ENCODE data around the gene DHRSX. TPM values are rescaled to one million over a fixed set of nuclear protein-coding genes. Genes with fewer than 3 reads are reported as not detected.

DHRSX gene
- polyA plus RNA-seq, 2 donors: 2.5 to 5.9 TPM

GRCh38 chrX:2237976-2238375, 262.8 kb downstream of the DHRSX start:
- Histone ChIP-seq H3K4me1 (ENCODE audit: control insufficient read depth in 2 of 2, insufficient read depth in 2 of 2, low read length in 1 of 2) (no peaks in the 10 kb centered on the region), H3K27me3 (ENCODE audit: control insufficient read depth in 1 of 2, insufficient read depth in 2 of 2, low read length in 2 of 2) (no peaks in the 10 kb centered on the region), H3K36me3 (ENCODE audit: control insufficient read depth in 2 of 2, insufficient read depth in 2 of 2, low read length in 1 of 2) (no peaks in the 10 kb centered on the region), H3K9me3 (ENCODE audit: control insufficient read depth in 2 of 2, insufficient read depth in 1 of 2, low read depth in 1 of 2, low read length in 1 of 2) (no peaks in the 10 kb centered on the region), H3K4me3 (ENCODE audit: low read depth in 1 of 2, low read length in 2 of 2) (no peak overlapping the region), H3K27ac (ENCODE audit: low read depth in 2 of 2, low read length in 1 of 2) (no peak overlapping the region)
- 91 to 93% methylated on average over 9 of the region's 9 CpGs for WGBS, 2 donors

GRCh38 chrX:2231570-2232192, 269.1 kb downstream of the DHRSX start:
- Histone ChIP-seq H3K4me1 (ENCODE audit: control insufficient read depth in 2 of 2, insufficient read depth in 2 of 2, low read length in 1 of 2) (no peaks in the 10 kb centered on the region), H3K27me3 (ENCODE audit: control insufficient read depth in 1 of 2, insufficient read depth in 2 of 2, low read length in 2 of 2) (no peaks in the 10 kb centered on the region), H3K9me3 (ENCODE audit: control insufficient read depth in 2 of 2, insufficient read depth in 1 of 2, low read depth in 1 of 2, low read length in 1 of 2) (peaks cover 0 to 5% of the 10 kb centered on the region in 2 donors), H3K27ac (ENCODE audit: low read depth in 2 of 2, low read length in 1 of 2) (no peak overlapping the region), H3K36me3 (ENCODE audit: control insufficient read depth in 2 of 2, insufficient read depth in 2 of 2, low read length in 1 of 2) (peaks cover 0 to 6% of the 10 kb centered on the region in 2 donors), H3K4me3 (ENCODE audit: low read depth in 1 of 2, low read length in 2 of 2) (no peak overlapping the region)
- 95 to 97% methylated on average over 2 of the region's 2 CpGs for whole genome bisulfite sequencing, 2 donors

- Histone ChIP-seq H3K27me3 (ENCODE audit: control insufficient read depth in 1 of 2, insufficient read depth in 2 of 2, low read length in 2 of 2) (no peaks in the 10 kb centered on the region), H3K4me3 (ENCODE audit: low read depth in 1 of 2, low read length in 2 of 2) (no peak overlapping the region), H3K4me1 (ENCODE audit: control insufficient read depth in 2 of 2, insufficient read depth in 2 of 2, low read length in 1 of 2) (no peaks in the 10 kb centered on the region), H3K36me3 (ENCODE audit: control insufficient read depth in 2 of 2, insufficient read depth in 2 of 2, low read length in 1 of 2) (peaks cover 0 to 6% of the 10 kb centered on the region in 2 donors), H3K9me3 (ENCODE audit: control insufficient read depth in 2 of 2, insufficient read depth in 1 of 2, low read depth in 1 of 2, low read length in 1 of 2) (peaks cover 0 to 5% of the 10 kb centered on the region in 2 donors), H3K27ac (ENCODE audit: low read depth in 2 of 2, low read length in 1 of 2) (no peak overlapping the region)
- 93 to 99% methylated on average over 4 of the region's 4 CpGs for WGBS, 2 donors
Observed at GRCh38 chrX:2230457-2230856, 270.3 kb downstream of the DHRSX start.

- H3K27ac ChIP-seq (ENCODE audit: low read depth in 2 of 2, low read length in 1 of 2): no peak overlapping the region
- H3K27me3 ChIP-seq (ENCODE audit: control insufficient read depth in 1 of 2, insufficient read depth in 2 of 2, low read length in 2 of 2): no peaks in the 10 kb centered on the region
- WGBS, 2 donors: 70 to 87% methylated on average over 2 of the region's 2 CpGs
- peaks cover 0 to 14% of the 10 kb centered on the region in 2 donors for H3K9me3 ChIP-seq (ENCODE audit: control insufficient read depth in 2 of 2, insufficient read depth in 1 of 2, low read depth in 1 of 2, low read length in 1 of 2)
- H3K36me3 ChIP-seq (ENCODE audit: control insufficient read depth in 2 of 2, insufficient read depth in 2 of 2, low read length in 1 of 2): peaks cover 4 to 10% of the 10 kb centered on the region in 2 donors
- H3K4me3 ChIP-seq (ENCODE audit: low read depth in 1 of 2, low read length in 2 of 2): no peak overlapping the region
- H3K4me1 ChIP-seq (ENCODE audit: control insufficient read depth in 2 of 2, insufficient read depth in 2 of 2, low read length in 1 of 2): no peaks in the 10 kb centered on the region
Observed at GRCh38 chrX:2228536-2228935, 272.2 kb downstream of the DHRSX start.

- 83 to 87% methylated on average over 6 of the region's 6 CpGs for WGBS, 2 donors
- peaks cover 4 to 10% of the 10 kb centered on the region in 2 donors for H3K36me3 ChIP-seq (ENCODE audit: control insufficient read depth in 2 of 2, insufficient read depth in 2 of 2, low read length in 1 of 2)
- peaks cover 0 to 2% of the 10 kb centered on the region in 2 donors for H3K4me1 ChIP-seq (ENCODE audit: control insufficient read depth in 2 of 2, insufficient read depth in 2 of 2, low read length in 1 of 2)
Observed at GRCh38 chrX:2226906-2227656, 273.7 kb downstream of the DHRSX start.

GRCh38 chrX:2226182-2226581, 274.6 kb downstream of the DHRSX start:
- H3K27ac ChIP-seq (ENCODE audit: low read depth in 2 of 2, low read length in 1 of 2): no peak overlapping the region
- peaks cover 4 to 10% of the 10 kb centered on the region in 2 donors for H3K36me3 ChIP-seq (ENCODE audit: control insufficient read depth in 2 of 2, insufficient read depth in 2 of 2, low read length in 1 of 2)
- H3K9me3 ChIP-seq (ENCODE audit: control insufficient read depth in 2 of 2, insufficient read depth in 1 of 2, low read depth in 1 of 2, low read length in 1 of 2): peaks cover 0 to 21% of the 10 kb centered on the region in 2 donors
- peaks cover 0 to 2% of the 10 kb centered on the region in 2 donors for H3K4me1 ChIP-seq (ENCODE audit: control insufficient read depth in 2 of 2, insufficient read depth in 2 of 2, low read length in 1 of 2)
- H3K4me3 ChIP-seq (ENCODE audit: low read depth in 1 of 2, low read length in 2 of 2): no peak overlapping the region
- 76 to 81% methylated on average over 9 of the region's 9 CpGs for WGBS, 2 donors
- H3K27me3 ChIP-seq (ENCODE audit: control insufficient read depth in 1 of 2, insufficient read depth in 2 of 2, low read length in 2 of 2): no peaks in the 10 kb centered on the region

More at GRCh38 chrX:2226906-2227656, 273.7 kb downstream of the DHRSX start:
- H3K27ac ChIP-seq (ENCODE audit: low read depth in 2 of 2, low read length in 1 of 2): no peak overlapping the region
- peaks cover 0 to 21% of the 10 kb centered on the region in 2 donors for H3K9me3 ChIP-seq (ENCODE audit: control insufficient read depth in 2 of 2, insufficient read depth in 1 of 2, low read depth in 1 of 2, low read length in 1 of 2)
- H3K27me3 ChIP-seq (ENCODE audit: control insufficient read depth in 1 of 2, insufficient read depth in 2 of 2, low read length in 2 of 2): no peaks in the 10 kb centered on the region
- H3K4me3 ChIP-seq (ENCODE audit: low read depth in 1 of 2, low read length in 2 of 2): no peak overlapping the region

GRCh38 chrX:2224597-2225235, 276.1 kb downstream of the DHRSX start:
- peaks cover 0 to 2% of the 10 kb centered on the region in 2 donors for H3K4me1 ChIP-seq (ENCODE audit: control insufficient read depth in 2 of 2, insufficient read depth in 2 of 2, low read length in 1 of 2)
- 96 to 98% methylated on average over 9 of the region's 9 CpGs for WGBS, 2 donors
- H3K27ac ChIP-seq (ENCODE audit: low read depth in 2 of 2, low read length in 1 of 2): no peak overlapping the region
- H3K27me3 ChIP-seq (ENCODE audit: control insufficient read depth in 1 of 2, insufficient read depth in 2 of 2, low read length in 2 of 2): no peaks in the 10 kb centered on the region
- peaks cover 0 to 25% of the 10 kb centered on the region in 2 donors for H3K9me3 ChIP-seq (ENCODE audit: control insufficient read depth in 2 of 2, insufficient read depth in 1 of 2, low read depth in 1 of 2, low read length in 1 of 2)
- peaks cover 8 to 14% of the 10 kb centered on the region in 2 donors for H3K36me3 ChIP-seq (ENCODE audit: control insufficient read depth in 2 of 2, insufficient read depth in 2 of 2, low read length in 1 of 2)
- H3K4me3 ChIP-seq (ENCODE audit: low read depth in 1 of 2, low read length in 2 of 2): no peak overlapping the region

GRCh38 chrX:2224161-2224560, 276.6 kb downstream of the DHRSX start:
- no peak overlapping the region for H3K27ac ChIP-seq (ENCODE audit: low read depth in 2 of 2, low read length in 1 of 2)

GRCh38 chrX:2220829-2221567, 279.8 kb downstream of the DHRSX start:
- Histone ChIP-seq H3K4me3 (ENCODE audit: low read depth in 1 of 2, low read length in 2 of 2) (no peak overlapping the region), H3K9me3 (ENCODE audit: control insufficient read depth in 2 of 2, insufficient read depth in 1 of 2, low read depth in 1 of 2, low read length in 1 of 2) (peaks cover 4 to 30% of the 10 kb centered on the region in 2 donors), H3K27ac (ENCODE audit: low read depth in 2 of 2, low read length in 1 of 2) (no peak overlapping the region), H3K27me3 (ENCODE audit: control insufficient read depth in 1 of 2, insufficient read depth in 2 of 2, low read length in 2 of 2) (no peaks in the 10 kb centered on the region), H3K36me3 (ENCODE audit: control insufficient read depth in 2 of 2, insufficient read depth in 2 of 2, low read length in 1 of 2) (peaks cover 8 to 11% of the 10 kb centered on the region in 2 donors), H3K4me1 (ENCODE audit: control insufficient read depth in 2 of 2, insufficient read depth in 2 of 2, low read length in 1 of 2) (peaks cover 0 to 2% of the 10 kb centered on the region in 2 donors)
- 93 to 96% methylated on average over 12 of the region's 12 CpGs for WGBS, 2 donors

More at GRCh38 chrX:2224161-2224560, 276.6 kb downstream of the DHRSX start:
- WGBS, 2 donors: 74% methylated on average over 7 of the region's 7 CpGs
- H3K36me3 ChIP-seq (ENCODE audit: control insufficient read depth in 2 of 2, insufficient read depth in 2 of 2, low read length in 1 of 2): peaks cover 8 to 11% of the 10 kb centered on the region in 2 donors
- peaks cover 0 to 2% of the 10 kb centered on the region in 2 donors for H3K4me1 ChIP-seq (ENCODE audit: control insufficient read depth in 2 of 2, insufficient read depth in 2 of 2, low read length in 1 of 2)
- no peaks in the 10 kb centered on the region for H3K27me3 ChIP-seq (ENCODE audit: control insufficient read depth in 1 of 2, insufficient read depth in 2 of 2, low read length in 2 of 2)
- H3K4me3 ChIP-seq (ENCODE audit: low read depth in 1 of 2, low read length in 2 of 2): no peak overlapping the region
- H3K9me3 ChIP-seq (ENCODE audit: control insufficient read depth in 2 of 2, insufficient read depth in 1 of 2, low read depth in 1 of 2, low read length in 1 of 2): peaks cover 0 to 25% of the 10 kb centered on the region in 2 donors
